ENCODE measurements around the gene MYOF.
"Not testable (repeated sequence)": the region's sequence is repeated elsewhere in the genome, so short reads cannot be mapped to it uniquely, and the experiment has no call there.

The MYOF gene

DNA sequence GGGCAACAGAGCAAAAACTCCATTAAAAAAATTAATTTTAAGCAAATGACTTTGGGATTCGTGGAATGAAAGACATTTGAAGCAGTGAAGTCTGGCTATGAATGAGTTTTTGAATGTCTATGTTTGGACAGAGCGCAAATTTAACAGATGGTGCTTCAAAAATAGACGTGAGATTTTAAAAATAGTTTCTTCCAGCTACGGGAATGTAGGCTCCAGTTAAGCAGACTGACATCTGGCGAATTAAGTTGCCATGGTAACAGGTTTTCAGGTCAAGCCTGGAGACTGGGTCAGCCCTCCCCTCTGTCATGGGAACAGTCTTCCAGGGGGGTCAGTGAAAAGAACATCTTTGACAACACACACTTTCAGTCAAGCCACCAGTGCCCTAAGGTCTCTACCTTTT, 62.0 kb downstream of the MYOF start:
- no peak for DNase-seq

- DNase-seq: not testable (repeated sequence)
These were observed 63.1 kb downstream of the MYOF start for GRCh38 chr10:93419016-93419415.

GRCh38 chr10:93417921-93418320, 64.2 kb downstream of the MYOF start:
- DNase-seq: no peak

DNA sequence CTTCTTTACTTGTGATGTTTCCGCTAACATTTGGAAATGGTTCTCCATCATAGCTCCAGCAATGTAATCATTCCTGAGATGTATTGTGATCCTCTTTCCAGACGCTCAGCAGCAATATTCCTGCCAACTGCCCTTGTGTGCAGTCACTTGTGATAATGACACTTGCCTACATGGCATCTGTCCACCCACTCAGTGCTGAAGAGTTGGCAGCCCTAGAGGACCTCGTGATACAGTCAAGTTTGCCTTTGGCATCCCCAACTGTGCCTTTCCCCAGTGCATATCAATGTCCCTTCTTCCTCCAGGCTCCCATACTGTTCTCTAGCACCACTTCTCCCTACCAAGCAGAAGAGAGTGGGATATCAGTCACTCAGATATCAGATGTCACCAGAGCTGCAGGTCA, 64.9 kb downstream of the MYOF start:
- no peak for DNase-seq

GRCh38 chr10:93416824-93417223, 65.3 kb downstream of the MYOF start:
- no peak for DNase-seq

DNA sequence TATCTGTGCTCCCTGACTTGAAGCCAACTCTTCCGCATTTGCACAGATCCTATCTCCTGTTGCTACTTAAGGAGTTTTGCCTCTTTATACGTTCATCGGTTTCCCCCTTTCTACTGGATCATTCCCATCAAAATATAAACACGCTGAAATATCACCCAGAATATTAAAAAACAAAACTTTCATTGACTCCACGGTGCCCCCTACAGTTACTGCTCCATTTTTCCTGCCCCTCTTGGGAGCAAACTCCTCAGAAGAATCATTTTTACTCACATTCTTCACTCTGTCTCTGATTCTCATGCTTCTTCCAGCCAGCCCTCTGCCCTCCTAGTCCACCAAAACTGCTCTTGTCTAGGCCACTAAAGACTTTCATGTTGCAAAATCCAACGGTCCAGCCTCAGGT, 66.4 kb downstream of the MYOF start:
- DNase-seq: no peak

DNA sequence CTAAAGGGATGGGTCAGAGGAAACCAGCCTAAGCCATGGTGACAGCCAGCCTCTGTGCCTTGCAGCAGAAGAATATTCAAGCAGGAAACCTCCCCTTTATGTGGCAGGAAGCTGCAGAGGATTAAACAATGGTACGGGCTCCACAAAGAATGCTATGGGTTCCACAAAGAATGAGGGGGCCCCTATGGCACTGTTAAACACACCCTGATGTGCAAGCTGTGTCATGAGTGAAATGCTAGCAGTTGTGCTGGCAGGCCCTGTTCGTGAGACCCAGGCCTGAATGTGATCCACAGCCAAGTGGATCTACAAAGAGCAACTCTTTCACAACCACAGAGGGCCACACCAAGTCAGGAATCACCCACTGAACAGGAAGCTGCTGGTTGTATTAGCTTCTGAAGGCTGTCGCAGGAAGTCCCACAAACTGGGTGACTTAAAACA, 68.9 kb downstream of the MYOF start:
- DNase-seq: no peak

GRCh38 chr10:93412801-93413200, 69.3 kb downstream of the MYOF start:
- DNase-seq: no peak

- DNase-seq: no peak
These were observed 71.3 kb downstream of the MYOF start for GRCh38 chr10:93410697-93411348.

DNA sequence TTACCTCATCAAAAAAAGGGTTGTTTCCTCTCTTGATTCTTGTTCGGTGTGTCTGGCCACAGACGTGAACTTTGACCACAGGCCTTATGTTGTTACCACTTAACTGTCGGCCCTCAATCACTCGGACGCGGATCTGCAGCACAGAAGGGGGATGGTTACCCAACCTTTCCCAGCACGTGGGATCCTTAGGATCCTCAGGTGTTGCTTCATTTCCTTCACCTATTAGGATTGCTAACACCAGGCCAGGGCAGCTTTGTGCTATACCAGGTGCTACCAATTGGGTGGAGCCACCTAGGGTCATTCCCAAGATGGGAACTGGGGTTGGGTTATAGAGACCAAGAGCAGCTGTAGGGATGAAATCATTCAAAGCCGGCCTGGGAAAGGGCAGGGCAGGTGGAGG, 73.4 kb downstream of the MYOF start:
- DNase-seq: no peak

- no peak for DNase-seq
These were observed 75.6 kb downstream of the MYOF start for GRCh38 chr10:93406364-93407145.

DNA sequence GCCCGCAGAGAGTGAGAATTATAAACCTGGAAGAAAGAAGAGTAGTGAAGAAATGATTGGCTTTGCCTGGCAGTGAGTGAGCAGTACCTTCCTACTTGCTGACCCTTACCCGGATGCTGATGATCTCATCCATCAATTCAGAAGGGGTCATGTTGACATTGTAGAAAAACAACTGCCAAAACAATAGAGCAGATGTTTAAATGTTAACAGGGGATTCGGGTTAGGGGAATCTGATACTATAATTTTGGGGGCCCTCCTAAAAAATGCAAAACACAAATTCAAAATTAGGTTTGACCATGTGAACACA, 78.1 kb downstream of the MYOF start:
- DNase-seq: no peak

DNA sequence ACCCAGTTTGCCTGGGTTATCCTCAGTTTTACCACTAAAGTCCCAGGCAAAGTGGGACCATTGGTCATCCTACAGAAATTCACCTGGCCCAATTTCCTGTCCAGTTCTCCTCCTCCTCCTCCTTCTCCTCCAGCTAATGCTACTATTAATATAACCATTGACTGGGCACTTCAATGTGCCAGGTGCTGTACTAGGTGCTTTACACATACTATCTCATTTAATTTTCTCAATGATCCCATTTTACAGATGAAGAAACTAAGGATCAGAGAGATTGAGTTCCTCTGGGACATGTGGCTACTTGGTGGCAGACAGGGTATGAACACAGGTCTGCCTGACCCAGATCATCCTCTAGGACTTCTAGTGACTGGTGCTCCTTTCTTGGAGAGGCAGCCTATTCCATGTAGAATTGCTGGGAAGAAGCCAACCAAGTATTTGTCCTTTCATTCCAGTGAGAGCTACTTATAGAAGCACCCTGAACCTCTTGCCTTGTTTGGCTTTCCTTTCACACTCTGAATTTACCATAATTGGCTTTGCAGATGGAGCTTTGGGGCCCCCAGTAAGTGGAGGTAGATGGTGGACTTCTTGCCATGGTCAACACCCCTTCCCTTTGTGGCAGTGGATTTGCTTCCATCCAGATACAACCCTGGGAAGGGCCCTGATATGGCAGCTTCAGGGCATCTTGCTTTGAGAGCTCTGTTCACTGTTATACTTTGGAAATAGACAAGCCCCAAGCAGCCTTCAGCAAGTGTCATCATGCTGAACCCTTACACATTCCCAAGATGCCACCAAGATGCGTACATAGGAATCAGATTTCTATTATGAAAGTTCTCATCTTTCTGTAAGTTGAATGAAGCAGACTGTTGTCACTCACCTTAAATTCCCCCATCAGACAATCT, 78.7 kb downstream of the MYOF start:
- no peak for DNase-seq

GRCh38 chr10:93402192-93402591, 79.9 kb downstream of the MYOF start:
- no peak for DNase-seq

GRCh38 chr10:93398528-93398927, 83.6 kb downstream of the MYOF start:
- DNase-seq: no peak

DNA sequence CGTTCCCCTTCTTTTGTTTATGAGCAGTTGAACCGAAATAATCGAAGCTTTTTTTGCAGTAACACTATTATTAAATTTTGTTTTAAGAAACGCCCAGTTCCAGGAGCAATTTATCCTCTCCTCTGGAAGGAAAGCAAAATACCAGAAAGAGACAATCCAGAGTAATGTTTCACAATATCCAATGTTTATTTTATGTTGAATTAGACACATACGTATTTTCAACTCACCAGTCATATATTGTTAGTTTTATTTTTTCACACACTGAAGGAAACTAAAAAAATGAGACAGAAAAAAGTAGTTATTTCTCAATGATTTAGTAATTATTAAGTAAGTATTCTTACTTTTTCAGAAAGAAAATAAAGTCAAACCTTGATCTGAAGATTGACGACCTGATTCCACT, 85.1 kb downstream of the MYOF start:
- DNase-seq: no peak

GRCh38 chr10:93393211-93393610, 88.9 kb downstream of the MYOF start:
- no peak for DNase-seq

GRCh38 chr10:93392121-93392520, 90.0 kb downstream of the MYOF start:
- no peak for DNase-seq

DNA sequence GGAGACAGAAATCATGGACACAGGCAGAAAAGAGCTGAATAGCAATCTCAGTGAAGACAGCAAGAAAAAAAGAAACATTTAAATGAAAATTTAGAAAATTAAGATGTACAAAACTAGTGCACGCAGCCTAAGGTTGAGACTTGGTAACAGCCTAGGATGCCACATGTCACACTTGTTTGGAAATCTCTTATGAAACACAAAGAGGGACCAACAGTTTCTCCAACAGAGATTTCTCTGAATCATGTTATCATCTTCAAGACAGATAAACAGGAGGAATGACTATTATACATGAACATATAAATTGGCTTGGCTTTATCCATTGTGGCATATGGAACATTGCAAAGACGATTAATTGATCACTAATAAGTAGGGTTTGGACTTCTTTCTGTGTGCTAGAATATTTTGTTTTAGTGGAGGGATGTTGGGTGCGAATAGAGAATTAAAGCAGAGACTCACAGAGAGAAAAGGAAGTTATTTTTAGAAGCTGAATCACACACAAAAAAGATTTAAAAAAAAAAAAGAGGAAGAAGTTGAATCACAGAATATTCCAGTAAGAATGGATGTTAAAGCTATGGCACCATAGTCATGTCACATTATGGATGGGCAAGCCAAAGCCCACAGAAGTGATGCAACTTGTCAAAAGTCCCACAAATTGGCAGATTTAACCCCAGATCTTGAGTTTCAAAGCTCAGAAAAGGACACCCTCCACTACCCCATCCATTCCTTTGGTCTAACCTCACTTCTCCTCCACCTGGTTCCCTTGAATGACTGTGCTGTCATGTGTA, 91.6 kb downstream of the MYOF start:
- DNase-seq: no peak

- DNase-seq: no peak
These were observed 95.3 kb downstream of the MYOF start for GRCh38 chr10:93386631-93387369.

DNA sequence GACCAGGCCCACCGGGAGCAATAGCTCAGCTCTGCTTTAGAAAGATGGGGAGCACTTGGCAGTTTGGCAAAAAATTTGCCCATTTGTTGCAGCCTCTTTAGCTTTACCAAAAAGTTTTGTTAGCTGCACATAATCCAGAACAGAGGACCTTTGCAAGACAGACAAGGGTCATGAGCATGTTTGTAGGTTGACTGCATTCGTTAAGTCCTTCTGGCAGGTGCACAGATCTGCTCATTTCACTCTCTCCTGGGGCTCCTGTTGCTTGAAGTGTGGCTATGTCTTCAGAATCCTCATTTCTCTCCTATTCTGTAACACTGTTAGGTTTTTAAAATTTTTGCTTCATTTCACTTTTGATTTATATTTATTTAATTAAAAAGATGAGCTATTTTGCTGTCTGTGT, 96.8 kb downstream of the MYOF start:
- DNase-seq: no peak

GRCh38 chr10:93384006-93384405, 98.1 kb downstream of the MYOF start:
- DNase-seq: no peak

Data from NCI-H774 (cell line).